ENCODE measurements around the gene MINK1.

MINK1 gene

DNA sequence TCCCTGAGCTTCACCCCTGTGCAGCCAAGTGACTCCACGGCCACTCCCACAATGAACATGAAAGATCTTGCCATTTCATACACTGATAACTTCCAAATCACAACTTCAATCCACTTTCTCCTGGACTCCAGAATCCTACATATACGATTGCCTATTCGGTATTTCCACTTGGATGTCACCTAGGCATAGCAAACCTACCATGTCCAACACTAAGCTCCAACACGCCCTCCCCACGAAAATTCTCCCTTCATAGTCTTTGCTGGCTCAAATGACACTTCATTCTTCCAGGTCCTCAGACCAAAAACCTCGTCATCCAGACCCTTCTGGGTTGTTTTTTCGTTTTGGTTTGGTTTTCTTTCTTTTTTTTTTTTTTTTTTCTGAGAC lies 42.4 kb upstream of the MINK1 start:
- Histone ChIP-seq H3K27me3 (ENCODE audit: insufficient read depth, poor library complexity, severe bottlenecking) (no peaks in the 10 kb centered on the region), H3K4me1 (ENCODE audit: insufficient read depth, poor library complexity, severe bottlenecking) (peaks cover 7% of the 10 kb centered on the region), H3K4me3 (ENCODE audit: severe bottlenecking) (no peak overlapping the region), H3K27ac (ENCODE audit: poor library complexity, severe bottlenecking) (peak overlapping the region; percentile 82), H3K36me3 (ENCODE audit: low read depth) (no peaks in the 10 kb centered on the region), H3K9me3 (ENCODE audit: severe bottlenecking) (no peaks in the 10 kb centered on the region)
- DNase-seq (ENCODE audit: low spot score) (no peak), ATAC-seq (ENCODE audit: low read depth) (no peak)
- TF ChIP-seq, protein P1, sequence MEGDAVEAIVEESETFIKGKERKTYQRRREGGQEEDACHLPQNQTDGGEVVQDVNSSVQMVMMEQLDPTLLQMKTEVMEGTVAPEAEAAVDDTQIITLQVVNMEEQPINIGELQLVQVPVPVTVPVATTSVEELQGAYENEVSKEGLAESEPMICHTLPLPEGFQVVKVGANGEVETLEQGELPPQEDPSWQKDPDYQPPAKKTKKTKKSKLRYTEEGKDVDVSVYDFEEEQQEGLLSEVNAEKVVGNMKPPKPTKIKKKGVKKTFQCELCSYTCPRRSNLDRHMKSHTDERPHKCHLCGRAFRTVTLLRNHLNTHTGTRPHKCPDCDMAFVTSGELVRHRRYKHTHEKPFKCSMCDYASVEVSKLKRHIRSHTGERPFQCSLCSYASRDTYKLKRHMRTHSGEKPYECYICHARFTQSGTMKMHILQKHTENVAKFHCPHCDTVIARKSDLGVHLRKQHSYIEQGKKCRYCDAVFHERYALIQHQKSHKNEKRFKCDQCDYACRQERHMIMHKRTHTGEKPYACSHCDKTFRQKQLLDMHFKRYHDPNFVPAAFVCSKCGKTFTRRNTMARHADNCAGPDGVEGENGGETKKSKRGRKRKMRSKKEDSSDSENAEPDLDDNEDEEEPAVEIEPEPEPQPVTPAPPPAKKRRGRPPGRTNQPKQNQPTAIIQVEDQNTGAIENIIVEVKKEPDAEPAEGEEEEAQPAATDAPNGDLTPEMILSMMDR (IDR thresholded peaks at IDR 0.05; ENCODE audit: poor library complexity, severe bottlenecking) = no peak

GRCh38 chr17:4795168-4795567 lies 38.0 kb upstream of the MINK1 start:
- Histone ChIP-seq H3K9me3 (ENCODE audit: severe bottlenecking) (no peaks in the 10 kb centered on the region), H3K27ac (ENCODE audit: poor library complexity, severe bottlenecking) (peak overlapping the region; percentile 50), H3K4me3 (ENCODE audit: severe bottlenecking) (peak overlapping the region; percentile 85), H3K4me1 (ENCODE audit: insufficient read depth, poor library complexity, severe bottlenecking) (peaks cover 4% of the 10 kb centered on the region), H3K27me3 (ENCODE audit: insufficient read depth, poor library complexity, severe bottlenecking) (no peaks in the 10 kb centered on the region), H3K36me3 (ENCODE audit: low read depth) (peaks cover 23% of the 10 kb centered on the region)
- TF ChIP-seq, protein P1 (IDR thresholded peaks at IDR 0.05; ENCODE audit: poor library complexity, severe bottlenecking) = no peak
- DNase-seq (ENCODE audit: low spot score) (no peak), ATAC-seq (ENCODE audit: low read depth) (no peak)

GRCh38 chr17:4796552-4796920 lies 36.6 kb upstream of the MINK1 start:
- Histone ChIP-seq H3K9me3 (ENCODE audit: severe bottlenecking) (no peaks in the 10 kb centered on the region), H3K27me3 (ENCODE audit: insufficient read depth, poor library complexity, severe bottlenecking) (no peaks in the 10 kb centered on the region), H3K4me3 (ENCODE audit: severe bottlenecking) (peak overlapping the region; percentile 85), H3K27ac (ENCODE audit: poor library complexity, severe bottlenecking) (peak overlapping the region; percentile 50), H3K36me3 (ENCODE audit: low read depth) (peaks cover 23% of the 10 kb centered on the region), H3K4me1 (ENCODE audit: insufficient read depth, poor library complexity, severe bottlenecking) (peaks cover 4% of the 10 kb centered on the region)
- no peak for DNase-seq (ENCODE audit: low spot score)
- TF ChIP-seq, protein P1 (IDR thresholded peaks at IDR 0.05; ENCODE audit: poor library complexity, severe bottlenecking) = no peak
- ATAC-seq (ENCODE audit: low read depth) = peak; percentile 56; the same call in 1 of the 3 replicates

- no peak overlapping the region for H3K4me3 ChIP-seq (ENCODE audit: severe bottlenecking)
- H3K9me3 ChIP-seq (ENCODE audit: severe bottlenecking) = no peaks in the 10 kb centered on the region
- peaks cover 23% of the 10 kb centered on the region for H3K36me3 ChIP-seq (ENCODE audit: low read depth)
- TF ChIP-seq, protein P1 (IDR thresholded peaks at IDR 0.05; ENCODE audit: poor library complexity, severe bottlenecking) = no peak
- no peak overlapping the region for H3K27ac ChIP-seq (ENCODE audit: poor library complexity, severe bottlenecking)
- ATAC-seq (ENCODE audit: low read depth) (no peak), DNase-seq (ENCODE audit: low spot score) (no peak)
- H3K4me1 ChIP-seq (ENCODE audit: insufficient read depth, poor library complexity, severe bottlenecking) = peaks cover 4% of the 10 kb centered on the region
- H3K27me3 ChIP-seq (ENCODE audit: insufficient read depth, poor library complexity, severe bottlenecking) = no peaks in the 10 kb centered on the region
These were observed 32.5 kb upstream of the MINK1 start for GRCh38 chr17:4800462-4801196.

GRCh38 chr17:4802228-4802627 lies 30.9 kb upstream of the MINK1 start, which contains the start of gene C17orf114:
Gene C17orf114 (minus strand): TSS chr17:4802328.
- peaks cover 19% of the 10 kb centered on the region for H3K36me3 ChIP-seq (ENCODE audit: low read depth)
- no peak within 1 kb of the TSS for H3K4me3 ChIP-seq (ENCODE audit: severe bottlenecking)
- peaks cover 4% of the 10 kb centered on the region for H3K4me1 ChIP-seq (ENCODE audit: insufficient read depth, poor library complexity, severe bottlenecking)
- TF ChIP-seq, protein P1 (IDR thresholded peaks at IDR 0.05; ENCODE audit: poor library complexity, severe bottlenecking) = no peak
- ATAC-seq (ENCODE audit: low read depth) (no peak), DNase-seq (ENCODE audit: low spot score) (no peak)
- no peak within 1 kb of the TSS for H3K27ac ChIP-seq (ENCODE audit: poor library complexity, severe bottlenecking)
- H3K9me3 ChIP-seq (ENCODE audit: severe bottlenecking) = no peaks in the 10 kb centered on the region
- H3K27me3 ChIP-seq (ENCODE audit: insufficient read depth, poor library complexity, severe bottlenecking) = no peaks in the 10 kb centered on the region
